Stimulated activated naive CD8-positive, alpha-beta T cell treated with anti-CD3 and anti-CD28 coated beads, Interleukin-15, Interleukin-2, amounts not matched to agents 100 ng/mL and 50 ng/mL, for 24 hours (primary cell): Measurements from ENCODE around the gene TRIM31.
A peak's percentile ranks its signal among the peaks of the same experiment; 100 is the strongest.

ENCODE experiments used
- H3K27ac Mint-ChIP-seq: one replicate; pipeline ENCODE4 v1.8.0; 2021; ENCODE audit warnings: mild to moderate bottlenecking, mixed read lengths
- H3K27me3 Mint-ChIP-seq: one replicate; pipeline ENCODE4 v1.8.0; 2021; ENCODE audit warnings: mixed read lengths
- H3K36me3 Mint-ChIP-seq: one replicate; pipeline ENCODE4 v1.8.0; 2021; ENCODE audit warnings: low read depth, mixed read lengths
- H3K4me1 Mint-ChIP-seq: one replicate; pipeline ENCODE4 v1.8.0; 2021; ENCODE audit warnings: low read depth, mixed read lengths
- H3K4me3 Mint-ChIP-seq: one replicate; pipeline ENCODE4 v1.8.0; 2021; ENCODE audit warnings: mild to moderate bottlenecking, mixed read lengths
- H3K9me3 Mint-ChIP-seq: one replicate; pipeline ENCODE4 v1.8.0; 2021; ENCODE audit warnings: mixed read lengths

Gene TRIM31

DNA sequence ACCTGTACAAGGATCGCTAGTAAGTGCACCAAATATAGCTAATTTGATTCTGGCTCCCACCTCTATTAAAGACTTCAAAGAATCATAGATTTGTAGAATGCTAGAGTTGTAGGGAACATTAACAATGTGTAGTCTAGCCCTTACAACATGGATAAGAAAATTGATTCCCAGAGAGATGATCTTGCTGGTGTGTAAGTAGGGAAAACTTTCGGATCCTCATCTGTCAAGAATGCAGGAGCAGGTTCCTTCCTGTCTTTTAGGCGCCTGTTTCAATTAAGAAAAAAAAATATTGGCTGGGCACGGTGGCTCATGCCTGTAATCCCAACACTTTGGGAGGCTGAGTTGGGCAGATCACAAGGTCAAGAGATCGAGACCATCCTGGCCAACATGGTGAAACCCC lies 25.0 kb downstream of the TRIM31 start:
- Mint-ChIP-seq H3K9me3 (no peaks in the 10 kb centered on the region), H3K27me3 (peaks cover 54% of the 10 kb centered on the region), H3K4me1 (no peaks in the 10 kb centered on the region), H3K36me3 (no peaks in the 10 kb centered on the region), H3K4me3 (no peak overlapping the region), H3K27ac (no peak overlapping the region)

- peaks cover 51% of the 10 kb centered on the region for H3K27me3 Mint-ChIP-seq
- H3K4me1 Mint-ChIP-seq, result peaks cover 21% of the 10 kb centered on the region
- H3K4me3 Mint-ChIP-seq, result no peak overlapping the region
- no peaks in the 10 kb centered on the region for H3K9me3 Mint-ChIP-seq
- H3K36me3 Mint-ChIP-seq, result peaks cover 2% of the 10 kb centered on the region
- H3K27ac Mint-ChIP-seq, result no peak overlapping the region
Measured at GRCh38 chr6:30077218-30077617, 35.7 kb downstream of the TRIM31 start.

DNA sequence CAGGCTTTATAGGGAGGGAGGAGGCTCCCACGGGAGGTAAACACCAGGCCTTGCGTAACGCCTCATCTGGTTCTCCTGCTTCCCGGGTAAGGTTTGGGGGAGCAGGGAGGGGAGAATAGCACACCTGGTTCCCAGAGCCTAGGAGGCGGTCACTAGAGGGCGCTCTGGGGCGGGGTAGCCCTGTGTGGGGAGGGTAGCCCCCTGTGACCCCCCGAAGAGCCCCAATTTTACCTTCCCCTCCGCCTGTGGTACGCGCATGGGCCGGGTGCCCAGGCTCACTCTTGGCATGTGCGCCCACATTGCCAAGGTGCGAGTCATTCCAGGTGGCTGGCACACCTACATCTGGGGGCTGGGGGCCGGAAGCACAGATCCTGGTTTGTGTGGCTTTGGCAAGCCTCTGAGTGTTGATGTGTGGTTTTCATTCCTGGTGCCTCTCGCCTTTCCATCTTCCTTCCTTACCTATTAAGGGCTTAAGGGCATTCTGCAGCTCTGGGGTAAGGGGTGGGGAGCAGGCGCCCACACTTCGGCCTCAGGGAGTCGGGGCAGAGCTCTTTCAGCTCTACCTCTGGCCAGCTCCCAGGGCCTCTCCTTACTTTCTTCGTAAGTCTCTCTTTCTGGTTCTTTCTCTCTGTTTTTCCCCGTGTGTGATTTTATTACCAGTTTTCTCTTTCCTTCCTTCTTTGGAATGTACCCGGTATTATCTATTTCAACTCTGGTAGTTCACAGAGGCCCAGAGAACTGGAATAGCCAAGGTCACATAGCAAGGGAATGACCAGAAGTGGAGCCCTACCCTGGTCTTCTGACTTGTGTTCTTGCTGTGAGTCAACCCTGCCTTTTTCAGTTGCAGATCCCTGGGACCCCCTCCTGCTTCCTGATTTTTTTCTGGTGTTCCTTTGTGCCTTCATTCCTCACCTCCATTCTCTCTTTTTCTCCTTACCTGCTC lies 36.8 kb downstream of the TRIM31 start:
- Mint-ChIP-seq H3K27ac (no peak overlapping the region), H3K4me1 (peaks cover 27% of the 10 kb centered on the region), H3K9me3 (no peaks in the 10 kb centered on the region), H3K36me3 (peaks cover 8% of the 10 kb centered on the region), H3K27me3 (peaks cover 60% of the 10 kb centered on the region), H3K4me3 (peak overlapping the region; percentile 24)

DNA sequence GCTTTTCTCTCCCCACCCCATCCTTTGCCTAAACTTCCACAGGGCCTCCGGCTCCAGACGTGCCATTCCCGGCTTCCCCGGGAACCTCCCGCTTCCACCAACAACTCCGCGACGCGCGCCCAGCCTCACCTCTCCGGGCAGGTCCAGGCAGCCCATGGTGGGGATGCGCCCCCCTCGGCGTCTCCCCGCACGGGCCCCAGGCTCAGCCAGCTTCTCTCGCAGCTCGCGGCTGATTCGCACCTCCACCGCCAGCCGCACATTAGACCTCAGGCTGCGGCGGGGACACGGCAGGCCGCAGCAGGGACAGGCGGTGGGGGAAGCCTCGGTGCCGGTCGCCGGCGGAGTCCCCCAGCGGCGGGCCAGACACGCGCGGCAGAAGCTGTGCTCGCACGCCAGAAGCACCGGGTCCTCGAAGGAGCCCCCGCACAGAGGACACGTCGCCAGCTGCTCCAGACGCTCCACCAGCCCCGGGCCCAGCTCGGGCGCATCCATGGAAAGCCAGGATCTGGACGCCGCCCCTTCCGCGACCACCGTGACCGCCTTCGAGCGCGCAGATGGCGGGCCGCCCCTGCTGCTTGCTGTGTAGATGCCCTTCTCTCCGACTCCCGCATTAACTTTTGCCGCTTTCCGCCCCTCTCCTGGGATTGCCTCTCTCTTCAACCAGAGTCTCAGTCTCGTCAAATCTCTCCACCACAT lies 37.6 kb downstream of the TRIM31 start, which contains the start of gene RNF39:
Gene RNF39 (minus strand): TSS at position 676 of the 696 bp plus-strand sequence. CDS start 184 bp downstream, at position 492.
- Mint-ChIP-seq H3K9me3 (no peaks in the 10 kb centered on the region), H3K27ac (no peak within 1 kb of the TSS), H3K36me3 (peaks cover 15% of the 10 kb centered on the region), H3K27me3 (peaks cover 67% of the 10 kb centered on the region), H3K4me1 (peaks cover 33% of the 10 kb centered on the region), H3K4me3 (peak within 1 kb of the TSS; percentile 24)

DNA sequence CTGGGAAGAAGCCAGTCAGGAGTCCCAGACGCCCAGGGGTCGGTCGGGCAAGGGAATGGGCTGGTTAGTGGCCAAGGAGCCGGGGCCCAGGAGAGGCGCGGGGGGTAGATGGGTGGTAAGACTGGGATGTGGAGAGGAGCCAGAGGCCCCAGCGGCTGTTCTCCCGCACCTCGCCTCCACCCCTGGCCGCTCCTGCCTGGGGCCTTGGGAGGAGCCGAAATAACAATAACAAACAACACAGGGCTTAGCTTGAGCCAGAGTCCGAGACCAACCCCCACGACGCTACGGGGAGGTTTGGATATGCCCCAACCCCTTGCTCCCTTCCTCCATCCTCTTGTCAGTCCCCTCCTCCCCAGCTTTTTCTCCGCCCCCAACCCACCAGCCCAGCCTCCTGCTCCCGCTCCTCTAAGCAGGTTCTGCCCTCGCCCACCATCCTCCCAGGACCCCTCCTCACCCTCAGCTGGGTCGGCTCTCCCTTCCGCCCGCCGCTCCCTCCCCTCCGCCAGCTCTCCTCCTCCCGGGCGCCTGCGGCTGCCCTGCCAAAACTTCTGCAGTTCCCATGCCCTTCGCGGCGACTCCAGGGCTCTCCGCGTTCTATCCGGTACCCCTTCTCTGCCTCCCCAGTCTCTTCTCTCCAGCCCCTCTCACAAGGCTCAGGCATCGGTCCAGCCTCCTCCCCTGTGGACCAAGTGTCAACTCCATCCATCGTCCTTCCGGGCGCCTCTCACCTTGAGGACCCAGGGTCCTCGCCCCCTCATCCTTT lies 38.4 kb downstream of the TRIM31 start:
- peaks cover 22% of the 10 kb centered on the region for H3K36me3 Mint-ChIP-seq
- peaks cover 33% of the 10 kb centered on the region for H3K4me1 Mint-ChIP-seq
- H3K27me3 Mint-ChIP-seq, result peaks cover 65% of the 10 kb centered on the region

GRCh38 chr6:30073489-30074235 lies 39.2 kb downstream of the TRIM31 start:
- Mint-ChIP-seq H3K4me3 (no peak overlapping the region), H3K36me3 (peaks cover 29% of the 10 kb centered on the region), H3K27ac (no peak overlapping the region), H3K27me3 (peaks cover 61% of the 10 kb centered on the region), H3K9me3 (no peaks in the 10 kb centered on the region), H3K4me1 (peaks cover 35% of the 10 kb centered on the region)

More for the DNA sequence above, 38.4 kb downstream of the TRIM31 start:
- peak overlapping the region; percentile 21 for H3K4me3 Mint-ChIP-seq
- no peaks in the 10 kb centered on the region for H3K9me3 Mint-ChIP-seq
- no peak overlapping the region for H3K27ac Mint-ChIP-seq

DNA sequence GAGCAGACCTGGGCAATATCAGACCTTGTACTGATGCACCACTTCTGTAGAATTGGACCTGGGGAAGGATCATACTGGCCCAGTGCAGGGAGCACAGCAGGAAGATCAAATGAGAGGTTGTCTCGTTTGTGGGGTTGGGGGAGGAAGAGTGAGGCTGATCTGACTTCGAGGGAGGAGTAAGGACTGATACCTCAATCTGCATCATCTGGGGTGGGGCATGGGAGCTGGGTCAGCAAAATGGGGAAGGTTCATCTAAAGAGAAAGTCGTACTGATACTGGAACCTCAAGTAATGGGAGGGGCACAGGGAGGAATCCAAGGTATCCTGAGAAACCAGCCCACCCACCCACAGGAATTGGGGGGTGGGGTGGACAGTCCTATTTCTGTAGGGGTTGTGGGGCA lies 41.0 kb downstream of the TRIM31 start:
- no peaks in the 10 kb centered on the region for H3K9me3 Mint-ChIP-seq
- peak overlapping the region; percentile 10 for H3K4me3 Mint-ChIP-seq
- H3K4me1 Mint-ChIP-seq, result peaks cover 48% of the 10 kb centered on the region
- H3K36me3 Mint-ChIP-seq, result peaks cover 41% of the 10 kb centered on the region
- peaks cover 61% of the 10 kb centered on the region for H3K27me3 Mint-ChIP-seq
- H3K27ac Mint-ChIP-seq, result no peak overlapping the region

DNA sequence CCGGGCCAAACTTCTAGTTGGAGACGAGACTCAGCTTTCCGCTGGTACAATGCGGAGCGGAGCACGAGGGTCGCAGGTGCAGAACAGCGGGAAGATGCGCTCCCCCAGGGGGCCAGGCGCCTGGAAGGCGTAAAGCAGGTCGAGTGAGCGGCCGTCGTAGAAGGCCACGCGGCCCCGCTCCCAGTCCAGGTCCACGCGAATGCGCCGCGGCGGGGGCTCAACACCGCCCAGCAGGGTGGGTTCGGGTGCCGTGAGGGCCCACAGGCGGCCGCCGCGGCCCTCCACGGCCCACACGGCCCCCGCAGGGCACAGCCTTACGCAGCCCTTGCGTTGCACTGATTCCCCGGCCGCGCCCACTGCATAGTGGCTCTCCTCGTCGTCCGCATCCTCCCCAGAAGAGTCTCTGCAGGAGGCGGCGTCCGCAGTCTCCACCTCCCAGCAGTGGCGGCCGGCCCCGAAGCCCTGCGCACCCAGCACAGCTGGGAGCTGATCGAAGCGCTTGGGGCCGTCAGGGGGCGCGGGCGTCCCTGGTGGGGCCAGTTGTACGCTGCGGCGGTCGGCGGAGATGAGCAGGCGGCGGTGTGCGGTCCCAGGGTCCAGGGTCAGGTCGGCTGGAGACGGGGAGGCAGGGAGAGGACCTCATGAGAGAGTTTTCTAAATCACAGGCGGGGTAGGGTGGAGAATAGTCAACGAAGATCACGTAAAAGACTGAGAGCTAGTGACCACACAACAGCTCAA lies 41.6 kb downstream of the TRIM31 start:
- peak overlapping the region; percentile 10 for H3K4me3 Mint-ChIP-seq
- H3K9me3 Mint-ChIP-seq, result no peaks in the 10 kb centered on the region
- no peak overlapping the region for H3K27ac Mint-ChIP-seq
- peaks cover 41% of the 10 kb centered on the region for H3K36me3 Mint-ChIP-seq
- peaks cover 55% of the 10 kb centered on the region for H3K27me3 Mint-ChIP-seq
- H3K4me1 Mint-ChIP-seq, result peaks cover 50% of the 10 kb centered on the region

GRCh38 chr6:30067460-30068139 lies 45.3 kb downstream of the TRIM31 start:
- Mint-ChIP-seq H3K4me1 (peaks cover 63% of the 10 kb centered on the region), H3K9me3 (no peaks in the 10 kb centered on the region), H3K27me3 (peaks cover 21% of the 10 kb centered on the region), H3K36me3 (peaks cover 68% of the 10 kb centered on the region), H3K27ac (peak overlapping the region; percentile 95), H3K4me3 (peak overlapping the region; percentile 95)

DNA sequence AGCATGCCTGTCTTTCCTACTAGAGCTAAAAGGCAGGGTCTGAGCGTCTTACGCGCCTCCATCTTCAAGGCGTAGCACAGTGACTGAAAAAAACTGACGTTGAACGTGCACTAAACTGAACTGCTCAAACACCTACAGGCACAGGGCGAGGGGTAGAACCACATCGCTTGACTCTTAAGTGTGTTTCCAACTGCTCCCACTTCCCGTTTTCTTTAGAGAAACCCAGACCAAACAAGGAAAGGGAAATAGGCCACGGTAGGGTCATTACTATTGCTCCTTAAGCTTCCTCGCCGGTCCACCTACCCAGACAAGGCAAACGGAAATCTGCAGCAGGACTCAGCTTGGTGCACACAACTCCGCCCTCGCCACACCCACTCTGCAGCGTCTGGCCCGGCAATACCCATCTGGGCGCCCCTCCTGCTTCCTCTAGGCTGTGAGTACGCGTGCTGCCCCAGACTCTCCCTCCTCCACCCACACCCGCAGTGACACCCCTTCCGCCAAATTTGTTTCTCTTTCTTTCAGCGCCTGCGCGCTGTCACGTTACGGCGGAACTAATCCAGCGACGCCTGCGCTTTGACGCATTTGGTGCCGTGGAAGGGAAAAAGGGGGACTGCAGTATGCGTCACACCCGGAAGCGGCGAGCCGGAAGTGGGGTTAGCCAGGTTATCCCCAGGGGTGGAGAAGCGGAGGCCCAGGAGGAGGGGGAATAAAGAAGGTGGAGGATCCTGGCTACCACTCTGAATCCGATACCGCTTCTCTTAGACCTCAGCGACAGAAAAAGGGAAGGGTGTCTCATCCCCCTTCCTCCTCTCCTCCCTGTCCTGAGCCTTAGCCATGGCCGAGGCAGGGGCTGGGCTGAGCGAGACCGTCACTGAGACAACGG lies 46.1 kb downstream of the TRIM31 start, which contains the start of gene PPP1R11:
Gene PPP1R11 (plus strand): TSS at position 622 of the 883 bp plus-strand sequence. CDS start 213 bp downstream, at position 835.
- Mint-ChIP-seq H3K27ac (peak within 1 kb of the TSS; percentile 95), H3K4me3 (peak within 1 kb of the TSS; percentile 95), H3K27me3 (peaks cover 14% of the 10 kb centered on the region), H3K9me3 (no peaks in the 10 kb centered on the region), H3K4me1 (peaks cover 66% of the 10 kb centered on the region), H3K36me3 (peaks cover 67% of the 10 kb centered on the region)

GRCh38 chr6:30066082-30066481 lies 46.8 kb downstream of the TRIM31 start:
- Mint-ChIP-seq H3K36me3 (peaks cover 71% of the 10 kb centered on the region), H3K27me3 (peaks cover 9% of the 10 kb centered on the region), H3K9me3 (no peaks in the 10 kb centered on the region), H3K27ac (peak overlapping the region; percentile 95), H3K4me1 (peaks cover 66% of the 10 kb centered on the region), H3K4me3 (peak overlapping the region; percentile 95)

DNA sequence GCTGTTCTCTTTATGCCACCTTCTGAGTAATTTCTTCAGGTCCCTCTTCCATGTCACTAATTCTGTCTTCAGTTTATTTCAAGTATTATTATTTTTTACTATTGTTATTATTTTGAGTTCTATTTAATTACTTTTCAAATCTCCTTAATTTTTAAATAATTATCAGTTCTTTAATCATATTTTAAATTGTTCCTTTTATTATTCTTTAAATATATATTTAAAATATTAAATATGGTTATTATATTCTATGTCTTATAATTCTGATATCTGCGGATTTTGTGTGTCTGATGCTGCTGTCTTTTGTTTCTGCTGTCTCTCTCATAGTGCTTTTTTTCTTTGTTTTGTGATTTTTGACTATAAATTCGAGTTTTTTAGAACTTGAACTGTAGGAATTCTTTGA lies 49.6 kb downstream of the TRIM31 start:
- Mint-ChIP-seq H3K27me3 (no peaks in the 10 kb centered on the region), H3K4me3 (peak overlapping the region; percentile 38), H3K36me3 (peaks cover 47% of the 10 kb centered on the region), H3K9me3 (no peaks in the 10 kb centered on the region), H3K4me1 (peaks cover 71% of the 10 kb centered on the region), H3K27ac (peak overlapping the region; percentile 10)
